SJCRH30 (cell line): ENCODE data around the gene ZBTB48. TPM values are rescaled to one million over a fixed set of nuclear protein-coding genes. Genes with fewer than 3 reads are reported as not detected.

ENCODE experiments used
- DNase-seq, 2 experiments: peaks; one replicate each; pipeline ENCODE4 v3.0.0-alpha.2; 2015 to 2020
- H3K27ac ChIP-seq: fragments of 250-450 bp; sonication (Bioruptor Pico); 2 replicates; pipeline ENCODE4 v1.5.1; 2020; ENCODE audit warnings: mild to moderate bottlenecking, moderate library complexity
- H3K27me3 ChIP-seq: fragments of 250-450 bp; sonication (Bioruptor Pico); 2 replicates; pipeline ENCODE4 v1.5.1; 2020; ENCODE audit warnings: mild to moderate bottlenecking, moderate library complexity
- H3K36me3 ChIP-seq: fragments of 250-450 bp; sonication (Bioruptor Pico); 2 replicates; pipeline ENCODE4 v1.5.1; 2020; ENCODE audit warnings: mild to moderate bottlenecking, moderate library complexity
- H3K4me1 ChIP-seq: fragments of 250-450 bp; sonication (Bioruptor Pico); 2 replicates; pipeline ENCODE4 v1.5.1; 2020; ENCODE audit warnings: mild to moderate bottlenecking, moderate library complexity
- H3K4me3 ChIP-seq: fragments of 250-450 bp; sonication (Bioruptor Pico); 2 replicates; pipeline ENCODE4 v1.5.1; 2020; ENCODE audit warnings: mild to moderate bottlenecking, moderate library complexity
- H3K9me3 ChIP-seq: fragments of 250-450 bp; sonication (Bioruptor Pico); replicated peaks from 2 replicates; pipeline ENCODE4 v1.5.1; 2020; ENCODE audit warnings: mild to moderate bottlenecking, moderate library complexity
- total RNA-seq: library from RNA; depleted of rRNA; stranded (reverse); fragments of >200 nt; shearing (Covaris generic); gene quantifications from 2 replicates; pipeline ENCODE4 v1.2.3, GENCODE V29; 2014; rRNA removed

Gene ZBTB48
- 14.6 and 25.2 TPM in 2 replicates for total RNA-seq

DNA sequence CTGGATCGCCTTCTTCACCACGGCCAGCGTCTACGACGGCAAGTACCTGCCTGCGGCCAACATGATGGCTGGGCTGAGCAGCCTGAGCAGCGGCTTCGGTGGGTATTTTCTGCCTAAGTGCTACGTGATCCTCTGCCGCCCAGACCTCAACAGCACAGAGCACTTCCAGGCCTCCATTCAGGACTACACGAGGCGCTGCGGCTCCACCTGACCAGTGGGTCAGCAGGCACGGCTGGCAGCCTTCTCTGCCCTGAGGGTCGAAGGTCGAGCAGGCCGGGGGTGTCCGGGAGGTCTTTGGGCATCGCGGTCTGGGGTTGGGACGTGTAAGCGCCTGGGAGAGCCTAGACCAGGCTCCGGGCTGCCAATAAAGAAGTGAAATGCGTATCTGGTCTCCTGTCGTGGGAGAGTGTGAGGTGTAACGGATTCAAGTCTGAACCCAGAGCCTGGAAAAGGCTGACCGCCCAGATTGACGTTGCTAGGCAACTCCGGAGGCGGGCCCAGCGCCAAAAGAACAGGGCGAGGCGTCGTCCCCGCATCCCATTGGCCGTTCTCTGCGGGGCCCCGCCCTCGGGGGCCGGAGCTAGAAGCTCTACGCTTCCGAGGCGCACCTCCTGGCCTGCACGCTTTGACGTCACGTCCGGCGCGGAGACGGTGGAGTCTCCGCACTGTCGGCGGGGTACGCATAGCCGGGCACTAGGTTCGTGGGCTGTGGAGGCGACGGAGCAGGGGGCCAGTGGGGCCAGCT, at the start of gene ZBTB48:
Gene ZBTB48, plus strand, starts transcription at position 621 of the 745 bp plus-strand sequence. CDS start 616 bp downstream, outside the sequence.
- Histone ChIP-seq H3K4me1 (peaks cover 14% of the 10 kb centered on the region), H3K4me3 (peak within 1 kb of the TSS; percentile 70), H3K27me3 (no peaks in the 10 kb centered on the region), H3K27ac (no peak within 1 kb of the TSS; the same call in 1 of the 2 replicates), H3K36me3 (no peaks in the 10 kb centered on the region), H3K9me3 (no peaks in the 10 kb centered on the region)
- peak; percentile 99 for DNase-seq

DNA sequence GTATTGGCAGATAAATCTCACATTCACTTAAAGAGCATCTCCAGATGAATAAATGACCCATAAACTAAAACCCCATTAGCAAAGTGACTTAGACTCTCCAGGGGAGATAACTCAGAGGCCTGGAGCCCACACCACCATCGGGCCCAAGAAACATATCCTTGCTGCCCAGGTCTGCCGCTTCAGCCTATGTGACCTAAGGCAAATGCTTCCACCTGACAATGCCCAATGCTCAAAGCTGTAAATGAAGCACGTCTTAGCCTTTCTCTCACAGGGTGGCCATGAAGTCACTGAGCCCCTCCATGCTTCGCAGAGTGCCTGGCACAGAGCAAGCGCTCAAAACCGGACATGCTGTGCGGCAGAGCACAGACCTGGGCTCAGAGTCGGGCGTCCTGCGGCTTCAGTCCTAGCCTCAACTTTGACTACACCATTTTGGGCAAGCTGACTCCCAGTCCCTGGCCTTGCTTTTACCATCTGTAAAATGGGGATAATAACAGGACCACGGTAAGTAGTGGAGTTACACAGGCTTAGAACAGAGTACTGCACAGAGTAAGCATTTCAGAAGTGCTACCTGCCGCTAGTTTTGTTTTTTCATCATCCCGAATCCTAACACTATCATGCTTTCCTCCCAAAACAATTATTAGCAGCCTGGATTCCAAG, 49.2 kb upstream of the ZBTB48 start:
- Histone ChIP-seq H3K4me3 (no peak overlapping the region), H3K9me3 (no peaks in the 10 kb centered on the region), H3K27ac (no peak overlapping the region), H3K36me3 (peaks cover 82% of the 10 kb centered on the region), H3K4me1 (no peaks in the 10 kb centered on the region), H3K27me3 (no peaks in the 10 kb centered on the region)
- DNase-seq = no peak

DNA sequence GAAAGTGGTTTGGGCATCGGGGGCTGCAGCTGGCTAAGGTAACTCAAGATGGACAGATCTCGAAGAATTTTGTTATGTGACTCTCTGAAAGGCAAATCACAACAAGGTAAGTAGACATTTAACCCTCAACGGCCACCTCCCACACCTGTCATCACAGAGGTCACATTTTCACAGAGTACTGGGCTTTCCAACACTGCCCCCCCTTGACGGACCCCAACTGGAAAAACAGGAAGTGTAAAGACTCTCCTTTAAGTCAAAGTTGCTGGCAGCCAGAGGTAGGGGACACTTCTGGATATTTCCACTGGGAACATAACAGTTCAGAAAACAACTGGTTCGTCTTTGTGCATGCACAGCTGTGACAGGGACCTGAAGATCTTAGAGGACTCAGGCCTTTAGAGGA, 47.8 kb upstream of the ZBTB48 start:
- H3K4me1 ChIP-seq = no peaks in the 10 kb centered on the region
- no peak overlapping the region for H3K27ac ChIP-seq
- H3K4me3 ChIP-seq = no peak overlapping the region
- H3K27me3 ChIP-seq = no peaks in the 10 kb centered on the region
- no peak for DNase-seq
- H3K36me3 ChIP-seq = peaks cover 74% of the 10 kb centered on the region
- H3K9me3 ChIP-seq = no peaks in the 10 kb centered on the region

DNA sequence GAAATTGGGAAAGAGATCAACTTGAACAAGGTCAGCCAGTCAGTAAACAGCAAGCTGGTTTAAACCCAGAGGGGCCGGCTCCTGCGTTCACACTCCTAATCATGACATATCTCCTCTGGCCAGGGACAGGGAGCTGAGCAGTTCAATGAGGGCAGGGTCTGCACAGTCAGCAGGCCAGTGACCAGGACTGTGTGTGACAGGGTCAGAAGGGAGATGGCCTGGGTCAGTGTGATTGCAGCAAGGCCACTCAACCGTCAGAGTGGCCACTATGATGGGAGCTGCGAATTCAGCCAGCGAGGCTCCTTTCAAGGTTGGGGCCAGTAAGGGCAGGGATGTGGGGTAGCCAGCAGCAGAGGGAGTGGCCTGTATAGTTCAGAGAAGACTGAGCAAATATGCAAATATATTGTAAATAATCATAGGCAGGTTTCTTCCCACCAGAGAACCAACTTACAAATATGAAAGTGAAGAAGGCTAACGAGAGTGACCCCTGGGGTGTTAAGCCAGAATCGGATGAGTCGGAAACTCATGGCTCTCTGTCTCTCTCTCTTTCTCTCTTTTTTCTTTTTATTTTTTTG, 45.5 kb upstream of the ZBTB48 start:
- Histone ChIP-seq H3K36me3 (peaks cover 67% of the 10 kb centered on the region), H3K9me3 (no peaks in the 10 kb centered on the region), H3K4me1 (no peaks in the 10 kb centered on the region), H3K4me3 (no peak overlapping the region), H3K27ac (no peak overlapping the region), H3K27me3 (no peaks in the 10 kb centered on the region)
- DNase-seq = no peak

DNA sequence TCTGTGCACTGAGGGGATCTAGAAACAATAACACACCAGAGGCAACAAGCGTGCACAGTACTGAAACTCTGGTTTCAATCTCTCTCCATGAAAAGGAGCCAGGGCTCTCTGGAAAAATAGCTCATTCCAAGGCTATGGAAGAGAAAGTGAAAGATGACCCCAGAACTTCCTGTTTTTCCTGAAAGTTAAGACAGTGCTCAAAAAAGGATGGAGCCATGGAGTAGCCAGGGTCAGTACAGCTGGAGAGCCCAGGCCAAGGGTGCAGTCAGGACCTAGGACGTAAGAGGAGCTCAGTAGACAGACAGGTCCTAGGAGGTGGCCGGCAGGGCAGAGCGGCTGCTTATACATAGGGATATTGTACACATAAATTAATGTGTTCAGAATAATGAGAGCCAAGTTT, 44.6 kb upstream of the ZBTB48 start:
- Histone ChIP-seq H3K4me1 (no peaks in the 10 kb centered on the region), H3K36me3 (peaks cover 60% of the 10 kb centered on the region), H3K27ac (no peak overlapping the region), H3K27me3 (no peaks in the 10 kb centered on the region), H3K4me3 (no peak overlapping the region), H3K9me3 (no peaks in the 10 kb centered on the region)
- DNase-seq = no peak

DNA sequence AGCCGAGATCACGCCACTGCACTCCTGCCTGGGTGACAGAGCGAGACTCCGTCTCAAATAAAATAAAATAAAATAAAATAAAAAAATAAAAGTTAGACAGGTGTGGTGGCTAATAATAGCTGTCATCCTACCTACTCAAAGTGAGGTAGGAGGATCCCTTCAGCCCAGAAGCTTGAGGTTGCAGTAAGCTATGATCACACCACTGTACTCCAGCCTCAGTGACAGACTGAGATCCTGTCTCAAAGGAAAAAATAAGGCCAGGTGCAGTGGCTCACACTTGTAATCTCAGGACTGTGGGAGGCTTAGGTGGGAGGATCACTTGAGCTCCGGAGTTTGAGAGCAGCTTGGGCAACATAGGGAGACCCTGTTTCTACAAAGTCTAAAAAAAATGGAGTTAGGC, 43.5 kb upstream of the ZBTB48 start:
- Histone ChIP-seq H3K4me3 (no peak overlapping the region), H3K9me3 (no peaks in the 10 kb centered on the region), H3K36me3 (peaks cover 57% of the 10 kb centered on the region), H3K27me3 (no peaks in the 10 kb centered on the region), H3K27ac (no peak overlapping the region), H3K4me1 (no peaks in the 10 kb centered on the region)
- no peak for DNase-seq

DNA sequence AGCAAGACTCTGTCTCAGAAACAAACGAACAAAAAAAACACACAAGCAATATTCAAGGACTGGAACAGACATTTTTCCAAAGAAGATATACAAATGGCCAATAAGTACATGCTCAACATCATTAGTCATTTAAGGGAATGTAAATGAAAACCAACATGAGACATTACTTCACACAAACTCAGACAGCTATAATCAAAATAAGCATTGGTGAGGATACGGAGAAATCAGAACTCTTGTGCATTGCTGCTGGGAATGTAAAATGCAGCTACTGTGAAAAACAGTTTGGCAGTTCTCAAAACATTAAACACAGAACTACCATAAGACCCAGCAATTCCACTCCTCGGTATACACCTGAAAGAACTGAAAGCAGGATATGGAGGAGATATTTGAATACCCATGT, 40.8 kb upstream of the ZBTB48 start:
- no peaks in the 10 kb centered on the region for H3K9me3 ChIP-seq
- H3K27ac ChIP-seq = no peak overlapping the region
- H3K27me3 ChIP-seq = no peaks in the 10 kb centered on the region
- H3K4me1 ChIP-seq = no peaks in the 10 kb centered on the region
- peaks cover 46% of the 10 kb centered on the region for H3K36me3 ChIP-seq
- H3K4me3 ChIP-seq = no peak overlapping the region
- DNase-seq = no peak

DNA sequence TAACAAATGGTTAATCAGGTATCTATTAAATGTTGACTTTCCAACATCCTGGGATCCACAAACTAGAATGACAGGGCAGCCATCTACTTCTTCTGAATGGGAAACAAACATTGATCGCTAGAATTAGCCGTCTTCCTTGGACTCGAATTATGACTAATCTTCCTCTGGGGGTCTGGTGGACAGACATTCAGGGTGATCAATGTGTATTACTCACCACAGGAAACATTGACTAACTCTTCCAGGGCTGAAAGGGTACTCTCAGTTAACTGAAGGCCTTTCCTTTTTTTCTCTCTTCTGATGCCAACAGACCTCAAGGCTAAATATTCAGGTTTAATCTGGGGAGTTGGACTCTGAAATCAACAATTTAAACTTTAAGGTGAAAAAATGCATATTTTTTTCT, 35.0 kb upstream of the ZBTB48 start:
- Histone ChIP-seq H3K4me1 (no peaks in the 10 kb centered on the region), H3K27me3 (no peaks in the 10 kb centered on the region), H3K4me3 (no peak overlapping the region), H3K9me3 (no peaks in the 10 kb centered on the region), H3K27ac (no peak overlapping the region), H3K36me3 (peaks cover 69% of the 10 kb centered on the region)
- no peak for DNase-seq

DNA sequence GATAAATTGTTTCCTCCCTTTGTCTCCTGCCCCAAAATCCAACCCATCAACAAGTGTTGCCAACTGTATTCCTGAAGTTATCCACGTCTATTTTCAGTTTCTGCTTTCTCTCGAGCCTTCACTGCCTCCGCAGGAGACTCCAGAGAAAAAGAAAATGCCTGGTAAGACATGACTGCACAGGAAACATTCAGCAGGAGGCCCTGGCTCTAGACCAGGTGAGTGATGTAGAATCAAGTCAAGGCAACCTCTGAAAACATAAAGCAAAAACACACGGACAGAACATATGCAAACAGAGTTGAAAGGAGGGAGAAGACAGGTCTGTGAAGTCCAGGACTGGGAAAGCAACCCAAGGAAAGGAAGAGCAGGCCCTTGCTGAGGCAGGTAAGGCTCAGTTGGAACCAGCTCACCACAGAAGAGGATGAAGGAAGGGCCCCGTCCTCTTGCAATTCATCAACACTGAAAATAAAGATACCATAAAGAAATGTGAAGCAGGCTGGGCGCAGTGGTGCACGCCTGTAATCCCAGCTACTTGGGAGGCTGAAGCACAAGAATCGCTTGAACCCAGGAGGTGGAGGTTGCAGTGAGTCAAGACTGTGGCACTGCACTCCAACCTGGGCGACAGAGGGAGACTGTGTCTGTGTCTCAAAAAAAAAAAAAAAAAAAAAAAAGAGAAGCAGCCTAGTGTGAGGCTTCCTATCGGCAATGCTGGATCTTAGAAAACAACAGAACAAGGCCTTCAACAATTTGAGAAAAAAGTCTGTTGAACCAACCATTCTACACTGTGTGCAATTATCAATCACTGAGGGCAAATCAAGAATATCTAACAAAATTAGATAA, 34.3 kb upstream of the ZBTB48 start:
- Histone ChIP-seq H3K27ac (no peak overlapping the region), H3K9me3 (no peaks in the 10 kb centered on the region), H3K4me1 (no peaks in the 10 kb centered on the region), H3K4me3 (no peak overlapping the region), H3K27me3 (no peaks in the 10 kb centered on the region), H3K36me3 (peaks cover 73% of the 10 kb centered on the region)
- no peak for DNase-seq

DNA sequence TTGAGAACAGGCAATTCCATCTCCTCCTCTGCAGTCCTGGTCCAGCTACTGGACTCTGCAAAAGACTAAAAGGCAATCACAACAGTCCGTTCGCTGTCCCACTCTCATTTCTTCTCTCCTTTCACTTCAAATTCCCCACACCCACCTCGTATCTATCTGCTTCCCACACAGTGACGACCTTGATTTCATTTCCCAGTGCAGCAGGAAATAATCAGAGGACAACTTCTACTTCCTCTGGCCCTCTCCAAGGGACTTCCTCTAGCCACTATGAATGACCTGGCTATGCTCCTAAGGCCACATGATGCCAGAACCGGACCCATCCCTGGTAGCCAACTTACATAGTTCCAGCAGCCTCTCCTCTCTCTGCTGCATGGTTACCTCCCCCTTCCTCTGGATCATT, 33.5 kb upstream of the ZBTB48 start:
- Histone ChIP-seq H3K9me3 (no peaks in the 10 kb centered on the region), H3K4me1 (no peaks in the 10 kb centered on the region), H3K36me3 (peaks cover 74% of the 10 kb centered on the region), H3K27me3 (no peaks in the 10 kb centered on the region), H3K27ac (no peak overlapping the region), H3K4me3 (no peak overlapping the region)
- no peak for DNase-seq

DNA sequence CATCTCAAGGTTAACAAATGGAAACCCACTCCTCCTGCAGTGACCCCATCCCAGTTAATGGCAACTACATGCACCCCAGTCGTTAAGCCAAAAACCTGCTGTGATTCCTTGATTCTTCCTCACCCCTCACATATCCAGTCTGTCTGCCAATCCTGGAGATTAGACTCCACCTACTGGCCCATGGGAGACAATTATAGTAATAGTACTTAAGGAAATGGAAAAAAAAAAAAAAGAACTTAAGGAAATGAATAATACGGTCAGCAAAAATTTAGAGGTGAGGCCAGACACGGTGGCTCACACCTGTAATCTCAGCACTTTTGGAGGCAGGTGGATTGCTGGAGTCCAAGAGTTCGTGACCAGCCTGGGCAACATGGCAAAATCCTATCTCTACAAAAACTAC, 32.5 kb upstream of the ZBTB48 start:
- H3K9me3 ChIP-seq = no peaks in the 10 kb centered on the region
- H3K36me3 ChIP-seq = peaks cover 68% of the 10 kb centered on the region
- no peak for DNase-seq
- no peak overlapping the region for H3K27ac ChIP-seq
- no peaks in the 10 kb centered on the region for H3K27me3 ChIP-seq
- H3K4me3 ChIP-seq = no peak overlapping the region
- no peaks in the 10 kb centered on the region for H3K4me1 ChIP-seq

DNA sequence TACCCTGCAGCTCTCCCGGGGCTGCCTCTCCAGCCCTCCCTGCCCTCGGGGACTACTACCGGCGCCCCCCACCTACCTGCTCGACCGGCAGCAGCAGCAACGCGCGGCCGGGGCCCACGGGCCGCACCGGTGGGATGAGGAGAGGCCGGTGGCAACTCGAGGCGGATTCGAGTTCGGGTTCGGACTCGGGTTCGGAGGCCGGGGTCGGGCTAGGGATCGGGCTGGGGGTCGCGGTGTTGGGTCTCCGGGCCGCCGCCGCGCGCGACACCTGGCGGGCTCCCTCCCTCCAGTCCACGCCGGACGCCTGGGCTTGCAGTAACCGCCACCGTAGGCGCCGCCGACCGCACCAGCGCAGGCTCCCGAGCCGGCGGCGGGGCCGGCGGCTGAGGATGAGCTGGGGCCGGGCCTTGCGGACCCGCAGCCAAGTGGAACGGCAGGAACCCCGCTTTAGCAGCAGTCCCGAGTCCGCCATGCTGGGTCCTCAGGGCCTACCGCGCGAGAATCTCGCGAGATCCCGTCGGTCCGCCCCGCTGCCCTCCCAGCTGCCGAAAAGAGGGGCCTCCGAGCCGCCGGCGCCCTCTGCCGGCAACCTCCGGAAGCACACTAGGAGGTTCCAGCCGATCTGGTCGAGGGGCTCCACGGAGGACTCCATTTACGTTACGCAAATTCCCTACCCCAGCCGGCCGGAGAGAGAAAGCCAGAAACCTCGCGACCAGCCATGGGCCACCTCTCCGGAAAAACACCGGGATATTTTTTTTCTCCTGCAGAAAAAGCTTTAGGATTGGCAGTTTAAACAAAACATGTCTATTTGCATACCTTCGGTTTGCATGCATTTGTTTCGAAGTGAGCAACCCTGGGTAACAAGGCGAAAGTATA, 25.5 kb upstream of the ZBTB48 start, which contains the start of gene NOL9:
Gene NOL9, minus strand, starts transcription at position 483 of the 876 bp plus-strand sequence. Its CDS starts 11 bp downstream, at position 472.
- Histone ChIP-seq H3K36me3 (peaks cover 18% of the 10 kb centered on the region), H3K27ac (peak within 1 kb of the TSS; percentile 54), H3K9me3 (no peaks in the 10 kb centered on the region)

DNA sequence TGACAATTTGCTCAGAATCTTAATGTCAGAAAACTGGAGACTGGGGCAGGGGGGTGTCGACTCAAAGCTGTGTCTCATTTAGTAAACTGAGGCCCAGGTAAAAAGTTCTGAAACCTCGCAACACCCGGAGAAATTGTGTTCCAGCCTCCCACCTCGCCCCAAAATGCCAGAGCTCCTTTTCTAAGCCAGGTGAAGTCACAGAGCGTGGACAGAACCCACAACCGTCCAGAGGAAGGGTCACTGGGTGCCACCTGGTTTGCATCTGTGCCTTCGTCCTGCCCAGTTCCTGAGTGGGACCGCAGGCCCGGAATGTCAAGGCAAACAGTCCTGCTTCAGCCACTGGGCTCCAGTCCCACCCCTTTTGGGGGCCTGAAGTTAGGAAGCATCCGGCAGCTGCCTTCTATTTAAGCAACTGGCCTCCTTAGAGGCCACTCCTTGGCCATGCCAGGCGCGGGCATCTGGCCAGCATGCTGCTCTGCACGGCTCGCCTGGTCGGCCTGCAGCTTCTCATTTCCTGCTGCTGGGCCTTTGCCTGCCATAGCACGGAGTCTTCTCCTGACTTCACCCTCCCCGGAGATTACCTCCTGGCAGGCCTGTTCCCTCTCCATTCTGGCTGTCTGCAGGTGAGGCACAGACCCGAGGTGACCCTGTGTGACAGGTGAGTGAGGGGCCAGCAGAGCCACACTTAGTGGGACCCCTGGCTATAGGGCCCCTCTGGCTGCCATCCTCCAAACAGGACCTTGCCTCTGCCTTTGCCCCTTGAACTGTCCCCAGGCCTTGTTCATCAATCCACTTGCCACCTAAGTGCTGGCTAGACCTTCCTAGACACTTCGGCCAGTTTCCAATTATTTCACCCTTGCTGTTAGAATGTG, 24.7 kb upstream of the ZBTB48 start, which contains the start of gene TAS1R1:
Gene TAS1R1, plus strand, starts transcription at position 401 of the 872 bp plus-strand sequence. Its CDS starts 67 bp downstream, at position 468.
- H3K27ac ChIP-seq = peak within 1 kb of the TSS; percentile 54
- peak; percentile 63 to 66 for DNase-seq
- 0 out of 2 replicates have a peak, but pooled peaks cover 1% of the 10 kb centered on the region for H3K9me3 ChIP-seq
- peak within 1 kb of the TSS; percentile 97 for H3K4me3 ChIP-seq
- peaks cover 14% of the 10 kb centered on the region; the same call in 1 of the 2 replicates for H3K4me1 ChIP-seq
- no peaks in the 10 kb centered on the region for H3K27me3 ChIP-seq
- peaks cover 9% of the 10 kb centered on the region for H3K36me3 ChIP-seq

More for the DNA sequence above, 25.5 kb upstream of the ZBTB48 start, which contains the start of gene NOL9:
- Histone ChIP-seq H3K4me1 (peaks cover 14% of the 10 kb centered on the region; the same call in 1 of the 2 replicates), H3K27me3 (no peaks in the 10 kb centered on the region), H3K4me3 (peak within 1 kb of the TSS; percentile 97)
- peak; percentile 95 to 98 for DNase-seq
